Skeletal muscle tissue (tissue), 4 donors: ENCODE measurements around the gene DGKZ. TPM values are rescaled to one million over a fixed set of nuclear protein-coding genes. Genes with fewer than 3 reads are reported as not detected.

Experiments used
- H3K27ac ChIP-seq: one replicate; pipeline ENCODE4 v1.7.0; 2013; ENCODE audit warnings: mild to moderate bottlenecking, low read depth, low read length, inconsistent platforms
- H3K27me3 ChIP-seq, 3 donors: one replicate each; pipeline ENCODE4 v1.7.0; 2013; ENCODE audit warnings: low read length in 3 of 3; ENCODE audit not compliant: control insufficient read depth in 3 of 3, insufficient read depth in 3 of 3
- H3K36me3 ChIP-seq, 3 donors: one replicate each; pipeline ENCODE4 v1.7.0; 2013; ENCODE audit warnings: low read length in 3 of 3; ENCODE audit not compliant: control insufficient read depth in 3 of 3, insufficient read depth in 3 of 3
- H3K4me1 ChIP-seq, 3 donors: one replicate each; pipeline ENCODE4 v1.7.0; 2013; ENCODE audit warnings: low read length in 3 of 3, mild to moderate bottlenecking in 3 of 3; ENCODE audit not compliant: control insufficient read depth in 3 of 3, insufficient read depth in 3 of 3
- H3K4me3 ChIP-seq, 3 donors: one replicate each; pipeline ENCODE4 v1.7.0; 2013; ENCODE audit warnings: low read length in 3 of 3
- H3K9ac ChIP-seq, 3 donors: one replicate each; pipeline ENCODE4 v1.7.0; 2013; ENCODE audit warnings: low read length in 3 of 3, mild to moderate bottlenecking in 3 of 3, moderate library complexity in 2 of 3, low read depth in 1 of 3
- H3K9me3 ChIP-seq, 3 donors: one replicate each; pipeline ENCODE4 v1.7.0; 2013; ENCODE audit warnings: low read length in 3 of 3; ENCODE audit not compliant: control insufficient read depth in 3 of 3
- total RNA-seq: library from RNA; depleted of rRNA; stranded (reverse); fragments of >200 nt; gene quantifications from one replicate; pipeline ENCODE4 v1.2.3, GENCODE V29; 2014
- donor health status: Osteomylitis.

The DGKZ gene
- total RNA-seq, 1 donor from 2014 or later = 22.4 TPM

DNA sequence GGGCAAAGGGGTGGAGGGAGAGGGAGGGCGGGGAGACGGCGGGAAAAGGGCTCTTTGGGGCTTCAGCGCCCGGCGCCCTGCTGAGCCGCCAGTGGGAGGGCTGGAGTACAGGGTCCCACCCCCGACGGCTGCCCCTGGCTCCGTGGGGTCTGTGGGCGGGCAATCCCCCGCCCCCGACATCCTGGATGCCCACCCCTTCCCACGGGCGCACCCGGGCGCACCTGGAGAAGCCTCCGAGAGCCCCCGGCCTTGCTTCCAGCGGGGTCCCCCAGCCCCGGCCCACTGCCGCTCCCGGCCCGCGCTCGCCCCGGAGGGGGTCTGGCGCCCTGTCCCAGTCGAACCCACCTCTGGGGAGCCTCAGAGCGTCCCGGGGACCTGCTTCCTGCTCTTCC lies 43.9 kb downstream of the DGKZ start:
- no peak overlapping the region for H3K27ac ChIP-seq
- H3K27me3 ChIP-seq = peaks cover 33 to 44% (median 44%) of the 10 kb centered on the region in 3 donors
- H3K9ac ChIP-seq = no peak overlapping the region
- peaks cover 0 to 5% (median 5%) of the 10 kb centered on the region in 3 donors for H3K36me3 ChIP-seq
- no peak overlapping the region for H3K4me3 ChIP-seq
- H3K9me3 ChIP-seq = no peaks in the 10 kb centered on the region
- peaks cover 14 to 25% (median 20%) of the 10 kb centered on the region in 3 donors for H3K4me1 ChIP-seq

DNA sequence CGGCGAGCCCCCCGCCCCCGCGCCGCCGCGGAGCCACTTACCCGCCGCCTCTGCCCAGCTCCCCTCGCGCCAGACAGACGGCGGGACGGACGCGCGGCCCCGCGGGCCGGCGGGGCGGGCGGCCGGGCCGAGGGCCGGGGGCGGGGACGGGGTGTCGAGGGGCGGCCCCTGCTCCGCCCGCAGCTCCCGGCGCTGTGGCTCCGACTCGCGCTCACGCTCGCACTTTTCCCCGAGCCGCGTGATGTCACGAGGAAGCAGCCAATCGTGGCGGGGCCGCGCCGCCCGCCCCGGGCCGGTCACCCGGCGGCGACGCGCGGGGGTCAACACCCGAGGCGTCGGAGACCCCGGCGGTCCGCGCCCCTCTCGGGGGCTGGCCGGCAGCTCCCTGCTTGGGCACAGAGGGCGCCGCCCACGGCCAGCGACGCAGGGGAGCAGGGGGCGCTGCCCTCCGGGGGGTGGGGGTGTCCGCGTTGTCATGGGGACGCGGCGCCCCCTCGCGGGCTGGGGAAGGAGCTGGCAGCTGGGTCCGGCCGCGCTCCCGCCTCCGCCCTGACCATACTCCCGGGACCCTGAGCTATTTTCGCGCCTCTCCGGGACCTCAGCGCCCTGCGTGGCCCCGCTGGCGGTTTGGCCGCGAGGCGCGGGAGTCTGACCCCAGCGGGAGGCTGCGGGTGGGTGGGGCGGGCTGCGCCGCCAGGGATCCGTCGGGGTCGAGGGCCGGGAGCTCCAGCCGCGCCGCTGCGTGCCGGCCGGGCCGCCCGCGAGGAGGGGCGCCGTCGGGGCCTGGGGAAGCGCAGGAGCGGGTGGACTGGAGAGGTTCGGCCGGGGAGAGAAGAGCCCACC lies 44.5 kb downstream of the DGKZ start, which contains the start of gene CHRM4:
TSS of gene CHRM4 (minus strand) at position 199 of the 843 bp plus-strand sequence. CDS start 5,219 bp downstream, outside the sequence.
- Histone ChIP-seq H3K9me3 (no peaks in the 10 kb centered on the region), H3K4me1 (peaks cover 14 to 25% (median 20%) of the 10 kb centered on the region in 3 donors), H3K27me3 (peaks cover 27 to 38% (median 38%) of the 10 kb centered on the region in 3 donors), H3K27ac (no peak within 1 kb of the TSS), H3K9ac (no peak within 1 kb of the TSS), H3K4me3 (peak within 1 kb of the TSS in 2 of 3 donors; percentile 43 to 49), H3K36me3 (peaks cover 2 to 9% (median 9%) of the 10 kb centered on the region in 3 donors)

DNA sequence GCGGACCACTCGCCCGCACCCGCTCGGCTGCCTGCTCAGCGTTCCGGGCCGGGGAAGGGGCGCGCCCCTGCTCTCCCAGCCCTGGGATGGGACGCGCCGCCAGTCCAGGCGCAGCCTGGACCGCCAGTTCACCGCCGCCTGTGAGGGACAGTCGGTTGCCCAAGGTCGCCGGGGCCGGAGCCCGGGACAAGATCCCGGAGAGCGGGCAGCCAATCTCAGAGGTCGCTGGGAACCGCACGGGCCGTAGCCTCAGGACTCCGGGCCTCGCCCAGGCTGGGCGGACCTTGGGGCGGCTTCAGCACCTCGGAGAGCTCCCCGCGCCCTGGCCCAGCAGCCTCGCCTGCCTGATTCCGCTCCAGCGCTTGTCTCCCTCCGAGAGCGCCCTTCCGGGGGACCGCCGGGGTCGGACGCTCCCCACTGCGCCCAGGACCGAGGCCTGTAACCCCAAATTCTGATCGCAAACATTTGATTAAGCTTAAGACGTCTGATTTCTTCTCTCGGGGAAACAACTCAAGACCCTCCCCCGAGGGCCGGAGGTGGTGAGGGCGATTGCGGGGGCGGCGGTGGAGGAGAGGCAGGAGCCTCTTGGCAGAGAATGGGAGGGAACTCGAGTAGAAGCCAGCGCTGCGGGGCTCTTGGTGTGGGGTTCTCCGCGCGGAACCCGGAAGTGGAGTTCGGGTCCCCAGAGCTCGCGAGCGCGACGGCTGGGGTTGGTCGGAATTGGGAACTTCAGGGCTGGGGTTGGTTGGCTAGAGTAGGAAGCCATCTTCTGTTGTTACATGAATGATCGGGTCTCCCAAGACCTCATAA lies 45.4 kb downstream of the DGKZ start:
- Histone ChIP-seq H3K9me3 (no peaks in the 10 kb centered on the region), H3K4me3 (peak overlapping the region in 2 of 3 donors; percentile 43 to 49), H3K36me3 (peaks cover 9 to 18% (median 16%) of the 10 kb centered on the region in 3 donors), H3K27ac (no peak overlapping the region), H3K27me3 (peaks cover 24 to 31% (median 31%) of the 10 kb centered on the region in 3 donors), H3K4me1 (peaks cover 14 to 25% (median 20%) of the 10 kb centered on the region in 3 donors), H3K9ac (no peak overlapping the region)

DNA sequence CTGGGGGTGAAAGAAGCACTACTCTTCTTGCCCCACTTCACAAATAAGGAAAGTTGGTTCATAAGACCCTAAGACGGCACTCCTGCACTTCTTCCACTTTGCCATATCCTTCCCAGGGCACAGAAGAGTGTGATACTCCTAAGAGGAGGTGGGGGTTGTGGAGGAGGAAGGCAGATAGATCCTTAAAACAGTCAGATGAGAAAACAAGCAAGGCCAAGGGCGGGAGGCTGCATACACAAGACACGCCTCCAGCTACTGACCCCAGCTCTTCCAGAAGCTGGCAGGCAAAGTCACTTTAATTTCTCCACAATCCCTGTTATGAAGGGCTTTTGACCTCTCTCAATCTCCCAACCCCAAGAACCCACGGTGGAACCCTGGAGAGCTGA lies 46.0 kb downstream of the DGKZ start:
- peaks cover 14 to 25% (median 20%) of the 10 kb centered on the region in 3 donors for H3K4me1 ChIP-seq
- H3K4me3 ChIP-seq = no peak overlapping the region
- peaks cover 11 to 24% (median 19%) of the 10 kb centered on the region in 3 donors for H3K36me3 ChIP-seq
- H3K27ac ChIP-seq = no peak overlapping the region
- H3K27me3 ChIP-seq = peaks cover 24 to 25% (median 25%) of the 10 kb centered on the region in 3 donors
- no peak overlapping the region for H3K9ac ChIP-seq
- H3K9me3 ChIP-seq = no peaks in the 10 kb centered on the region

DNA sequence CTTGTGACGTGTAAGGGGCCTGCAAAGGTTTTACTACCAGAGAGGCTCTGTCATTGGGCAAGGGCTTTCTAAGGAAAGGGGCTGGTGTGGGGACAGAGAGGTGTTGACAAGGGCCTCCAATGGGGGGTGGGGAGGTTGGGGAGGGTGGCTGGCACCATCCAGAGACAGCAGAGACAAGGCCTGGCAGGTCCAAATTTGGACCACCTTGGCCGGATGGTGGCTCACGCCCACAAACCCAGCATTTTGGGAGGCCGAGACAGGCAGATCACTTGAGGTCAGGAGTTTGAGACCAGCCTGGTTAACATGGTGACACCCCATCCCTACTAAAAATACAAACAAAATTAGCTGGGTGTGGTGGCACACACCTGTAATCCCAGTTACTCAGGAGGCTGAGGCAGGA lies 46.5 kb downstream of the DGKZ start:
- H3K4me1 ChIP-seq = peaks cover 14 to 25% (median 20%) of the 10 kb centered on the region in 3 donors
- H3K9ac ChIP-seq = no peak overlapping the region
- no peak overlapping the region for H3K4me3 ChIP-seq
- peaks cover 19 to 22% (median 19%) of the 10 kb centered on the region in 3 donors for H3K27me3 ChIP-seq
- H3K27ac ChIP-seq = no peak overlapping the region
- H3K9me3 ChIP-seq = no peaks in the 10 kb centered on the region
- peaks cover 11 to 24% (median 19%) of the 10 kb centered on the region in 3 donors for H3K36me3 ChIP-seq

DNA sequence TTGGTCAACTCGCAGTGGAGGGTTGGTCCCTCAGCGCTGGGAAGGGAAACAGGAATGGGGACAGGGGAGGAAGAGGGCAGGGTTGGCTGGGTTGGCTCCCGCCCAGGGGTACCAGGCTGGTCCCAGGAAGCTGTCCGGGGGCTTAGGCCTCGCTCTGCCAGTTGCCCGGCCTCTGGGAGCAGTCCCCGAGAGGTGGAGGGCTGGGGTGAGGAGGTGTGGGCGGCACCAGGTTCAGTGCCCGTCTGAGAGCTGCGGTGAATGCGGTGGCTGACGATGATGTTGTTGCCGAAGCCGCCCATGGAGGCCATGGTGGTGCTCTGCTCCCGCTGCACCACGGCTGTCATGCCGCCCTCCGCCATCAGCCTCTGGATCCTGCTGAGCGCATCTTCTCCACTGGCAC lies 50.3 kb downstream of the DGKZ start:
- peaks cover 0 to 5% (median 4%) of the 10 kb centered on the region in 3 donors for H3K4me1 ChIP-seq
- no peak overlapping the region for H3K9ac ChIP-seq
- H3K36me3 ChIP-seq = peaks cover 14 to 29% (median 19%) of the 10 kb centered on the region in 3 donors
- no peaks in the 10 kb centered on the region for H3K9me3 ChIP-seq
- H3K4me3 ChIP-seq = no peak overlapping the region
- H3K27ac ChIP-seq = no peak overlapping the region
- no peaks in the 10 kb centered on the region for H3K27me3 ChIP-seq

DNA sequence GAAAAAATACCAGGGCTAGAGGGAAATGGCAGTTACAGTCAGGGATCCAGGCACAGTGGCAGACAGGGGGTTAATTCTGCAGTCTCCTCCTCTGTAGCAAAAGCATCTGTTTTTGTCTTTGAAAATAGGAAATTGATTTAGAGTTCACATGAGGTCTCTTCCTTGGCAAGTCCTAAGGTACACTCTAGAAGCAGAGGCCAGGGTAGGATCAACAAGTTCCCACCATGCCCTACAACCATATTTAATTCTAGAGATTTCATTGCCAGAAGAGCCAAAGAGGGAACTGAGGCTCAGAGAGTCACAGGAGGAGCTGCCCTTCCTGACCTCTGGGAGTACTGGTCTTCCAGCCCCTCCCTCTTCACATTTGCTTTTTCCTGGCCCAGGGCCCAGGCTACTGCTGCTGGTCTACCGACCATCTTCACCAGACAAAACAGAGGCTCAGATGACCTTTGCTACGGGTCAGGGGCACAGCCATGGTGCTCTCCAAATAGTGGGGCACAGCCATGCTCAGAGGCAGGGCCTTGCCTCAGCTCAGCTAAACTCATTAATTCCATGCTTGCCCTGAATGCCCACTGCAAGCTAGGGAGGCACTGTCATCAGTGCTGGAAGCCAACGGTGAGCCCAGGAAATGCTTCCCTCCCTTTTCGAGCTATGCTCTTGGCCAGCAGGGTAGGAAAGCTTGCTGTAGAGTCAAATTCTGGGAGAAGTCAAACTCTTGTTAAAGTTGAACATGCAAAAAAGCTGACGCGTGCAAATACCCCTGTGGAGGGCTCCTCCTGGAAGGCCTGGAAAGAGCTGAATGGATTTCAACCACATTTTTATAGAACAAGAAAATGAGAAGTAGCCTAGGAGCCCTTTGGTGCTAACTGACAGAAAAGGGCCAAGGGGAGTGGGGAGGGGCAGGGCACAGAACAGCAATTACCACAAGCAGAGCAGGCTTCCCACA lies 56.0 kb downstream of the DGKZ start:
- H3K4me1 ChIP-seq = peaks cover 4 to 17% (median 10%) of the 10 kb centered on the region in 3 donors
- H3K9me3 ChIP-seq = no peaks in the 10 kb centered on the region
- peak overlapping the region in 1 of 3 donors; percentile 22 for H3K4me3 ChIP-seq
- no peak overlapping the region for H3K9ac ChIP-seq
- H3K27me3 ChIP-seq = no peaks in the 10 kb centered on the region
- no peak overlapping the region for H3K27ac ChIP-seq
- H3K36me3 ChIP-seq = peaks cover 17 to 28% (median 19%) of the 10 kb centered on the region in 3 donors

DNA sequence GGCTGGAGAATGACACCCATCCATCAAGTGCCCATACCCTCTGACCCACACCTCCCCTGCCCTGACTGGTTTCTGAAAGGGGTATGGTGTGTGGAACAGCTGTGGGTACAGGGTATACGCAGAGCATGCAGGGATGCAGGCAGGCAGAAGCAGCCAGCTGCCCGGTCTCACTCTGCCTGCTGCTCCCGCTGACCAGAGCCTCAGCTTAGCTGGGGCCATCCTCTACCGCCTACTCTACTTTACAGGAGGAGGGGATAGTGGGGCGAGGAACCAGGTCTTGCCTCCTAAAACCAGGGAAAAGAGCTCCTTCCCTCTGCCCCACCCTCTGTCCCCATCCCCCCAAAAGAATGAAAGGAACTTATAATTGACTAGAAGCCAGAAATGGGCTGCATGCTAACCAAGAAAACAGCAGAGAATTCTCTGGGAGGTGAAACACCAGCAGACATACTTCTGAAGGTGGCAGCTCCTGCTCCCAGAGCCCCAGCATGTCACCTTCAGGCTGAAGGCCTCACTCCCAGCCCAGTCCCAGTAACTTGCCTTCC lies 57.3 kb downstream of the DGKZ start:
- Histone ChIP-seq H3K27me3 (no peaks in the 10 kb centered on the region), H3K4me1 (peaks cover 4 to 17% (median 10%) of the 10 kb centered on the region in 3 donors), H3K9me3 (no peaks in the 10 kb centered on the region), H3K36me3 (peaks cover 25 to 37% (median 25%) of the 10 kb centered on the region in 3 donors), H3K27ac (no peak overlapping the region), H3K4me3 (no peak overlapping the region), H3K9ac (no peak overlapping the region)

DNA sequence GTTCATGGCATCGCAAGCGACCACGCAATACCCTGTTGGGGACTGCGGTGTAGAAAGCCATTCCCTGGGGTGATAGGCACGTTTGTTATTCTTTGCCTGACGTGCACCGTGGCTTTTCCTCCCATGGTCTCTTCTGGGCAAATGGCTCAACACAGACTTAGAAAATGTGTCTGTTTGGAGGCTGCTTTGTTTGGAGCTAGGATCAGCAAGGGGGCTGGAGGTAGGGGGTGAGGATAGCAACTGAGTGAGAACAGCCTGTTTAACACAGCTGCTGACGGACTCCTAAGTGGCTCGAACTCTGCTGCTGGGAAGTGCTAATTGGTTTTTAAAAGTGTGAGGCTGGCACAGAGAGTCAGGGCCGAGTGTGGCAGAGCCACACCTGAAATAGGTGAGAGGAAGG lies 60.4 kb downstream of the DGKZ start:
- Histone ChIP-seq H3K9ac (no peak overlapping the region), H3K9me3 (no peaks in the 10 kb centered on the region), H3K27me3 (no peaks in the 10 kb centered on the region), H3K36me3 (peaks cover 28 to 40% (median 33%) of the 10 kb centered on the region in 3 donors), H3K4me1 (peaks cover 4 to 17% (median 9%) of the 10 kb centered on the region in 3 donors), H3K27ac (no peak overlapping the region), H3K4me3 (no peak overlapping the region)
